OCI-LY7 (cell line): ENCODE data around the gene CFHR3. TPM values are rescaled to one million over a fixed set of nuclear protein-coding genes. Genes with fewer than 3 reads are reported as not detected.
A peak's percentile ranks its signal among the peaks of the same experiment; 100 is the strongest.

Experiments
- Bru-seq: library from RNA; stranded (reverse); fragments of 400-500 nt; gene quantifications from one replicate; lab custom pipeline; 2021; lab: Mats Ljungman, UMichigan
- BruChase-seq, 2 experiments: library from RNA; stranded (reverse); fragments of 400-500 nt; gene quantifications; one replicate each; lab custom pipeline; 2021; lab: Mats Ljungman, UMichigan
- BruUV-seq: library from RNA; stranded (reverse); fragments of 400-500 nt; replicated peaks from 2 replicates; lab custom pipeline; 2021; lab: Mats Ljungman, UMichigan
- CTCF ChIA-PET: fragments of 300-600 bp; sonication (Branson Sonifier 250); formaldehyde crosslinking; loops from one replicate; lab custom pipeline; 2022; ENCODE audit warnings: antibody characterized with exemption; ENCODE audit not compliant: unreplicated experiment; lab: Charles Lee
- POLR2A ChIA-PET: fragments of 300-600 bp; sonication (Branson Sonifier 250); formaldehyde crosslinking; loops from one replicate; lab custom pipeline; 2022; ENCODE audit warnings: antibody characterized with exemption; lab: Charles Lee
- DNase-seq: peaks from one replicate; pipeline ENCODE4 v3.0.0-alpha.2; 2015; ENCODE audit warnings: low spot score
- H2AFZ ChIP-seq: fragments of 200-600 bp; sonication (generic), shearing (Covaris generic); 2 replicates; pipeline ENCODE4 v1.6.1; 2014; ENCODE audit warnings: mild to moderate bottlenecking, antibody characterized with exemption, low read length, moderate library complexity
- H3K27ac ChIP-seq: fragments of 200-600 bp; sonication (generic); 2 replicates; pipeline ENCODE4 v1.5.1; 2014; ENCODE audit warnings: mixed run types, low read depth, mild to moderate bottlenecking, moderate library complexity, low read length, inconsistent platforms; ENCODE audit not compliant: poor library complexity, severe bottlenecking
- H3K36me3 ChIP-seq: fragments of 200-600 bp; sonication (generic); 2 replicates; pipeline ENCODE4 v1.6.1; 2014; ENCODE audit warnings: mild to moderate bottlenecking, antibody characterized with exemption, low read length, moderate library complexity, mixed read lengths; ENCODE audit not compliant: insufficient read depth
- H3K4me1 ChIP-seq: fragments of 200-600 bp; sonication (generic); 2 replicates; pipeline ENCODE4 v1.5.1; 2014; ENCODE audit warnings: mild to moderate bottlenecking, low read length; ENCODE audit not compliant: insufficient read depth, poor library complexity, severe bottlenecking
- H3K4me2 ChIP-seq: fragments of 200-600 bp; sonication (generic); 2 replicates; pipeline ENCODE4 v1.6.1; 2014; ENCODE audit warnings: mild to moderate bottlenecking, low read length
- H3K4me3 ChIP-seq: fragments of 200-600 bp; sonication (generic); 2 replicates; pipeline ENCODE4 v1.5.1; 2014; ENCODE audit warnings: mild to moderate bottlenecking, low read depth, low read length; ENCODE audit not compliant: poor library complexity, severe bottlenecking
- H3K79me2 ChIP-seq: fragments of 200-600 bp; sonication (generic); 2 replicates; pipeline ENCODE4 v1.6.1; 2016; ENCODE audit warnings: low read depth, mild to moderate bottlenecking, low read length, moderate library complexity, mixed read lengths; ENCODE audit not compliant: insufficient read depth
- H3K9me2 ChIP-seq: fragments of 200-600 bp; sonication (generic); 2 replicates; pipeline ENCODE4 v1.6.1; 2016; ENCODE audit warnings: mild to moderate bottlenecking, low read length, mixed read lengths; ENCODE audit not compliant: insufficient read depth
- H3K9me3 ChIP-seq: fragments of 200-600 bp; sonication (generic); 2 replicates; pipeline ENCODE4 v1.6.1; 2014; ENCODE audit warnings: mild to moderate bottlenecking, mixed run types, low read length, mixed read lengths
- H4K20me1 ChIP-seq: fragments of 200-600 bp; sonication (generic); 2 replicates; pipeline ENCODE4 v1.6.1; 2014; ENCODE audit warnings: mild to moderate bottlenecking, antibody characterized with exemption, low read length, moderate library complexity, mixed read lengths; ENCODE audit not compliant: insufficient read depth
- EZH2phosphoT487 ChIP-seq: fragments of 200-600 bp; sonication (generic); IDR thresholded peaks from 2 replicates; pipeline ENCODE4 v1.6.1; 2018; ENCODE audit warnings: low read depth, borderline replicate concordance, mild to moderate bottlenecking, mixed run types, antibody characterized with exemption, low read length, moderate library complexity, mixed read lengths
- intact Hi-C: fragments of 100-400 bp; cut with micrococcal nuclease; formaldehyde crosslinking; loops from one replicate; pipeline ENCODE4 v1.10.0; 2022; ENCODE audit not compliant: unreplicated experiment
- long read RNA-seq: library from polyadenylated mRNA; stranded (forward); transcript quantifications from one replicate; pipeline ENCODE4 v2.0.0, GENCODE V29; 2022
- total RNA-seq, 2 experiments: library from RNA; depleted of rRNA in 1 of 2; stranded (reverse); fragments of >200 nt in 1 of 2; shearing (Covaris generic) in 1 of 2; gene quantifications; 2 replicates each; pipeline ENCODE4 v1.2.3, GENCODE V29; 2014 to 2022
- TF ChIP-seq, protein P1 (sequence below): fragments of 200-600 bp; sonication (generic); conservative IDR thresholded peaks from 2 replicates; pipeline ENCODE4 v1.5.1; 2014; ENCODE audit warnings: mild to moderate bottlenecking, antibody characterized with exemption, low read length, moderate library complexity, mixed read lengths

CFHR3 gene
- total RNA-seq (2014; rRNA removed; shearing (Covaris generic)) (not detected in 2 replicates), total RNA-seq (2022) (not detected in 2 replicates), Bru-seq, nascent RNA (not detected), BruChase-seq, experiment 1, labeled RNA remaining after a 6-hour chase (not detected), BruChase-seq, experiment 2, labeled RNA remaining after a 2-hour chase (percentile 6 among the genes with signal in this experiment)
- long read RNA-seq = 0 reads

DNA sequence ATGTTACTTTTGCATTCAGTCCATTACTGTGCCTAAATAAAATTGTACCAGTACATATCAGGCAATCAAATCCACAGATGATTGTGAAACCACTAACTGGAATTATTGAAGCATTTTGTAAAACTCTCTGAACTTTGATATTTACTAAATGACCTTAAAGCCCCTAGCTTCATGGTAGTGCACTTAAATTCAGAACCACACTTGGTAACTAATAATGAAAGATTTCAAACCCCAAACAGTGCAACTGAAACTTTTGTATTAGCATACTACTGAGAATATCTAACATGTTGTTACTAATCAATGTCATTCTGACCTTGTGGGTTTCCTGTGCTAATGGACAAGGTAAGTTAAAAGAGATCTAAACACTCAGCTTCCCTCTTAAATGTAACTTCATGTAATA, at the start of gene CFHR3:
CFHR3 (plus strand) TSS at position 238 of the 400 bp plus-strand sequence; CDS start at position 285, 47 bp downstream.
- ChIA-PET CTCF (no interaction called here), POLR2A (no interaction called here)
- Histone ChIP-seq H3K79me2 (no peaks in the 10 kb centered on the region), H3K4me3 (no peak within 1 kb of the TSS), H3K36me3 (no peaks in the 10 kb centered on the region), H2AFZ (no peak within 1 kb of the TSS), H3K9me2 (no peaks in the 10 kb centered on the region), H3K27ac (no peak within 1 kb of the TSS), H3K4me1 (no peaks in the 10 kb centered on the region), H4K20me1 (no peaks in the 10 kb centered on the region), H3K4me2 (no peak within 1 kb of the TSS), H3K9me3 (no peaks in the 10 kb centered on the region)
- TF ChIP-seq EZH2phosphoT487 = no peak
- BruUV-seq = no TSS peak
- DNase-seq = no peak
- intact Hi-C loops = no loop called here

DNA sequence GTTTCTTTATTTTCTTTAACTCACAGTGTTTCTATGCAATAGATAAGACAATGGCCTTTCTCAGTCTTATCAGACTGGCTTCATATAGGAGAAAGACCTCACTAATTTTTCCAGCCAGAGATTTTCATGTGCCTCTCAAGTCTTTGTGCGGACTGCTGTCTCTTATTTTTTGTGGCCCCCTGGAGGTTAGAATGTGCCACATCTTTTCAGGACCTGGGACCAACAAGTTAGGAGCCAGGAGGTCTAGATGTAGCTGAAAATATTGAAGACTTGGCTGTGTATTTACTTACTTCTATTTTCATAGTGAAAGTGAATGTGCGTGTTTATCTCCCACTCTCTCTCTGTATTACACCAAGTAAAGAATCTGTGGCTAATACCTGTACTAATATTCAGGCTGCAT, 42.1 kb upstream of the CFHR3 start:
- no peak for DNase-seq
- no TSS peak for BruUV-seq
- intact Hi-C loops = no loop called here
- ChIA-PET POLR2A (interaction anchor here (0.5 kb wide), 1 partner anchor 1048 kb away, joined by 6 read pairs; no protein-coding TSS in a partner anchor), CTCF (no interaction called here)
- no peak overlapping the region for H3K27ac ChIP-seq
- H3K9me3 ChIP-seq = no peaks in the 10 kb centered on the region
- H3K4me3 ChIP-seq = no peak overlapping the region
- no peaks in the 10 kb centered on the region for H4K20me1 ChIP-seq
- H3K4me1 ChIP-seq = no peaks in the 10 kb centered on the region
- H3K9me2 ChIP-seq = no peaks in the 10 kb centered on the region
- TF ChIP-seq, protein P1, sequence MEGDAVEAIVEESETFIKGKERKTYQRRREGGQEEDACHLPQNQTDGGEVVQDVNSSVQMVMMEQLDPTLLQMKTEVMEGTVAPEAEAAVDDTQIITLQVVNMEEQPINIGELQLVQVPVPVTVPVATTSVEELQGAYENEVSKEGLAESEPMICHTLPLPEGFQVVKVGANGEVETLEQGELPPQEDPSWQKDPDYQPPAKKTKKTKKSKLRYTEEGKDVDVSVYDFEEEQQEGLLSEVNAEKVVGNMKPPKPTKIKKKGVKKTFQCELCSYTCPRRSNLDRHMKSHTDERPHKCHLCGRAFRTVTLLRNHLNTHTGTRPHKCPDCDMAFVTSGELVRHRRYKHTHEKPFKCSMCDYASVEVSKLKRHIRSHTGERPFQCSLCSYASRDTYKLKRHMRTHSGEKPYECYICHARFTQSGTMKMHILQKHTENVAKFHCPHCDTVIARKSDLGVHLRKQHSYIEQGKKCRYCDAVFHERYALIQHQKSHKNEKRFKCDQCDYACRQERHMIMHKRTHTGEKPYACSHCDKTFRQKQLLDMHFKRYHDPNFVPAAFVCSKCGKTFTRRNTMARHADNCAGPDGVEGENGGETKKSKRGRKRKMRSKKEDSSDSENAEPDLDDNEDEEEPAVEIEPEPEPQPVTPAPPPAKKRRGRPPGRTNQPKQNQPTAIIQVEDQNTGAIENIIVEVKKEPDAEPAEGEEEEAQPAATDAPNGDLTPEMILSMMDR = 0 out of 2 replicates have a peak, but pooled peaks have one; percentile 16
- no peak for TF ChIP-seq EZH2phosphoT487
- no peaks in the 10 kb centered on the region for H3K79me2 ChIP-seq
- no peaks in the 10 kb centered on the region for H3K36me3 ChIP-seq
- H3K4me2 ChIP-seq = no peak overlapping the region
- H2AFZ ChIP-seq = no peak overlapping the region

DNA sequence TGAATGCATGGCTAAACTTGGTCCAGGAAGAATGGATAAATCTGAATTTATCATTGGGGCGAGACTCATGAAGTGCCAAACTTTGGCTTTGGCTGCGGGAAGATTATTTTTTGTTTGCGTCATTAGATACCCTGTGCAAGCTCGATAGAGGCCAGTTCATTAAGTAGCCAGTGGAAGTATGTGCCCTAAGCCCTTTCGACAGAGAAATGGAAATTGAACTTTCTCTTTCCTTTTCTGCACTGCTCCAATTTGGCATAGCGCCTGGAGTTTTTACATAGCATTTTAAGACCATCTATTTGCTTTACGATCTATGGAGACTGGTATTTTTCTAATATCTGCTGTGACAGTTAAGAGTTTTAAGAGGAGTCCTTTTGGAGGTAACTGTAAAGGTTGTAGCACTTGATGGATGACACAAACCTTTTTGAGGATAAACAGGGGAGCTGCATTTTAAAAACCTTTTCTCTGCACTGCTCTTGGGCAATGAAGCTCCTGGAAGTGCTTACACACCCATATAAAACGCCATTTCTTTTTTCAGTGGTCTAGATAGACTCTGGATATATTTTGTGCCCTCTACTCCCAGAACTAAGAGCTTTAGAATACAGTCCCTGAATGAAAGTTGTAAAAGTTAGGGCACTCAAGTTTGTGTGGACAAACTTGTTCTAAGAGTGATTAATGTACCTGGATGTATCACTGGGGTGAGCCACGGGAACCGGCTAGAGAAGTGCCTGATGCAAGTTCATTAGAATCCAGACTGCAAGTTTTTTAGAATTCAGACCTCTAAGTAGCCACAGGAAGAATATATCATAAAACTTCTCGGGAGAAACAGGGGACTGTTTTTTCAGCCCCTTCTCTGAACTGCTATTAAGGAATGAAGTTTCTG, 41.3 kb upstream of the CFHR3 start:
- intact Hi-C loops = no loop called here
- no peak for TF ChIP-seq EZH2phosphoT487
- TF ChIP-seq, protein P1 = no peak
- Histone ChIP-seq H3K36me3 (no peaks in the 10 kb centered on the region), H3K4me3 (no peak overlapping the region), H3K9me3 (no peaks in the 10 kb centered on the region), H3K4me2 (no peak overlapping the region), H3K79me2 (no peaks in the 10 kb centered on the region), H3K27ac (no peak overlapping the region), H4K20me1 (no peaks in the 10 kb centered on the region), H2AFZ (no peak overlapping the region), H3K9me2 (no peaks in the 10 kb centered on the region), H3K4me1 (no peaks in the 10 kb centered on the region)
- no peak for DNase-seq
- CTCF ChIA-PET = no interaction called here
- POLR2A ChIA-PET = no interaction called here
- no TSS peak for BruUV-seq
